Epithelial cell of proximal tubule (primary cell): ENCODE measurements around the gene MRPL41. TPM values are rescaled to one million over a fixed set of nuclear protein-coding genes. Genes with fewer than 3 reads are reported as not detected.

ENCODE experiments used
- DNase-seq: peaks from one replicate; pipeline ENCODE4 v3.0.0-alpha.2; 2011; ENCODE audit warnings: low read depth
- H3K4me3 ChIP-seq: 2 replicates; pipeline ENCODE4 v1.5.1; 2011; ENCODE audit warnings: low read depth, mild to moderate bottlenecking, low read length
- CTCF ChIP-seq: conservative IDR thresholded peaks from 2 replicates; pipeline ENCODE4 v1.5.1; 2012; ENCODE audit warnings: low read depth, mild to moderate bottlenecking, low read length
- total RNA-seq: library from RNA; depleted of rRNA; stranded (reverse); fragments of >200 nt; gene quantifications from 2 replicates; pipeline ENCODE4 v1.2.3, GENCODE V29; 2015

Gene MRPL41
- total RNA-seq, 1 donor from 2014 or later, result 110 TPM

GRCh38 chr9:137578518-137579258, 27.0 kb downstream of the MRPL41 start, which contains the start of gene DPH7:
DPH7 (minus strand) TSS chr9:137578925; CDS start chr9:137578777, 148 bp downstream.
- H3K4me3 ChIP-seq, result peak within 1 kb of the TSS; percentile 87
- peak; percentile 87 for TF ChIP-seq CTCF
- no peak for DNase-seq

GRCh38 chr9:137579259-137579604, 27.6 kb downstream of the MRPL41 start:
- DNase-seq, result no peak
- no peak for TF ChIP-seq CTCF

GRCh38 chr9:137580209-137580953, 28.7 kb downstream of the MRPL41 start:
- TF ChIP-seq CTCF, result no peak
- no peak for DNase-seq
- H3K4me3 ChIP-seq, result no peak overlapping the region

More at GRCh38 chr9:137579259-137579604, 27.6 kb downstream of the MRPL41 start:
- H3K4me3 ChIP-seq, result peak overlapping the region; percentile 87

GRCh38 chr9:137580954-137581322, 29.3 kb downstream of the MRPL41 start:
- no peak for TF ChIP-seq CTCF
- DNase-seq, result no peak
- H3K4me3 ChIP-seq, result no peak overlapping the region

- no peak overlapping the region for H3K4me3 ChIP-seq
- no peak for DNase-seq
- TF ChIP-seq CTCF, result no peak
Observed at GRCh38 chr9:137581361-137582285, 29.9 kb downstream of the MRPL41 start.

- H3K4me3 ChIP-seq, result no peak overlapping the region
- DNase-seq, result no peak
- TF ChIP-seq CTCF, result peak; percentile 40
Observed at GRCh38 chr9:137582286-137582860, 30.7 kb downstream of the MRPL41 start.
